ENCODE data around the gene KIF26A. TPM values are rescaled to one million over a fixed set of nuclear protein-coding genes. Genes with fewer than 3 reads are reported as not detected.
A peak's percentile ranks its signal among the peaks of the same experiment; 100 is the strongest.

KIF26A gene
- total RNA-seq, 1 donor from 2014 or later = 5.9 TPM

- H3K36me3 Mint-ChIP-seq (ENCODE audit: unreplicated experiment) = no peaks in the 10 kb centered on the region
- peaks cover 6% of the 10 kb centered on the region for H3K27me3 Mint-ChIP-seq (ENCODE audit: unreplicated experiment)
- H3K4me1 Mint-ChIP-seq (ENCODE audit: low read depth, unreplicated experiment) = no peaks in the 10 kb centered on the region
- no peak overlapping the region for H3K4me3 Mint-ChIP-seq (ENCODE audit: unreplicated experiment)
- peak; percentile 18 for DNase-seq
- TF ChIP-seq CTCF (IDR thresholded peaks at IDR 0.05; ENCODE audit: partially characterized antibody, unreplicated experiment) = no peak
- H3K27ac Mint-ChIP-seq (ENCODE audit: unreplicated experiment) = no peak overlapping the region
- peaks cover 3% of the 10 kb centered on the region for H3K9me3 Mint-ChIP-seq (ENCODE audit: unreplicated experiment)
Measured at GRCh38 chr14:104148433-104149277, 10.3 kb downstream of the KIF26A start.

- H3K27me3 Mint-ChIP-seq (ENCODE audit: unreplicated experiment) = peaks cover 3% of the 10 kb centered on the region
- TF ChIP-seq CTCF (IDR thresholded peaks at IDR 0.05; ENCODE audit: partially characterized antibody, unreplicated experiment) = no peak
- peaks cover 3% of the 10 kb centered on the region for H3K9me3 Mint-ChIP-seq (ENCODE audit: unreplicated experiment)
- H3K27ac Mint-ChIP-seq (ENCODE audit: unreplicated experiment) = no peak overlapping the region
- DNase-seq = no peak
- no peak overlapping the region for H3K4me3 Mint-ChIP-seq (ENCODE audit: unreplicated experiment)
- no peaks in the 10 kb centered on the region for H3K4me1 Mint-ChIP-seq (ENCODE audit: low read depth, unreplicated experiment)
- no peaks in the 10 kb centered on the region for H3K36me3 Mint-ChIP-seq (ENCODE audit: unreplicated experiment)
Measured at GRCh38 chr14:104149278-104149595, 10.8 kb downstream of the KIF26A start.

GRCh38 chr14:104149617-104150135 lies 11.3 kb downstream of the KIF26A start:
- no peak for TF ChIP-seq CTCF (IDR thresholded peaks at IDR 0.05; ENCODE audit: partially characterized antibody, unreplicated experiment)
- Mint-ChIP-seq H3K9me3 (ENCODE audit: unreplicated experiment) (peaks cover 3% of the 10 kb centered on the region), H3K4me1 (ENCODE audit: low read depth, unreplicated experiment) (no peaks in the 10 kb centered on the region), H3K36me3 (ENCODE audit: unreplicated experiment) (no peaks in the 10 kb centered on the region), H3K4me3 (ENCODE audit: unreplicated experiment) (no peak overlapping the region), H3K27ac (ENCODE audit: unreplicated experiment) (no peak overlapping the region), H3K27me3 (ENCODE audit: unreplicated experiment) (peaks cover 3% of the 10 kb centered on the region)
- DNase-seq = peak; percentile 45

GRCh38 chr14:104150136-104151025 lies 12.0 kb downstream of the KIF26A start:
- H3K36me3 Mint-ChIP-seq (ENCODE audit: unreplicated experiment) = no peaks in the 10 kb centered on the region
- no peaks in the 10 kb centered on the region for H3K4me1 Mint-ChIP-seq (ENCODE audit: low read depth, unreplicated experiment)
- no peak overlapping the region for H3K4me3 Mint-ChIP-seq (ENCODE audit: unreplicated experiment)
- H3K27ac Mint-ChIP-seq (ENCODE audit: unreplicated experiment) = no peak overlapping the region
- H3K27me3 Mint-ChIP-seq (ENCODE audit: unreplicated experiment) = peaks cover 4% of the 10 kb centered on the region
- peak; percentile 79 for TF ChIP-seq CTCF (IDR thresholded peaks at IDR 0.05; ENCODE audit: partially characterized antibody, unreplicated experiment)
- H3K9me3 Mint-ChIP-seq (ENCODE audit: unreplicated experiment) = peaks cover 3% of the 10 kb centered on the region
- peak; percentile 58 for DNase-seq

Measured in glutamatergic neuron (in vitro differentiated cells).